Erythroblast (primary cell): ENCODE data around the gene VPS25.

Source experiments
- GATA1 ChIP-seq: IDR thresholded peaks from 2 replicates; pipeline ENCODE4 v1.6.1; 2011; ENCODE audit warnings: low read depth, mild to moderate bottlenecking, control low read depth, low read length, moderate library complexity
- POLR2A ChIP-seq: IDR thresholded peaks from 2 replicates; pipeline ENCODE4 v1.6.1; 2011; ENCODE audit warnings: mild to moderate bottlenecking, low read length

GRCh38 chr17:42804918-42805367, 31.7 kb downstream of the VPS25 start:
- TF ChIP-seq POLR2A (no peak), GATA1 (no peak)
